ENCODE results near the gene YWHAH.

The YWHAH gene

GRCh38 chr22:31943978-31944699, at the start of gene YWHAH:
Gene YWHAH (plus strand): TSS chr22:31944535. CDS start chr22:31944734, 199 bp downstream.
- DNase-seq: peak; percentile 96

GRCh38 chr22:31895411-31896123, 48.8 kb upstream of the YWHAH start:
- DNase-seq: no peak

DNA sequence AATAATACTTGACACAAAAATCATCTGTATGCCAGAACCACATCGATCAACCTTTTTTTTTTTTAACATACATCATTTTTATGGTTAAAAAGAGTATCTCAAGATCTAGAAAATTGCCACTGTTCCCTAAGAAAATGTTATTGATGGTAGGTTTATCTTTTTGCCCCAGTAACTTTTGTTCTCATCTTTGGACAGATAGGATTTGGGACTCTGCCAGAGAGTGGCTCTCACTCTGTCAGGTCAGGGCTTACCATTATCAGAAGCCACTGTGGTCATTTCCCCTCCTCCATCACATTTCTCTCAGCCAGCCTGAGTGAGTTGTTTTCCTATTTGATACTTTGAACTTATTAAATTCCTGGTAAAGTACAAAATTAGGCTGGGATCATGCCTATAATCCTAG, 47.9 kb upstream of the YWHAH start:
- no peak for DNase-seq

DNA sequence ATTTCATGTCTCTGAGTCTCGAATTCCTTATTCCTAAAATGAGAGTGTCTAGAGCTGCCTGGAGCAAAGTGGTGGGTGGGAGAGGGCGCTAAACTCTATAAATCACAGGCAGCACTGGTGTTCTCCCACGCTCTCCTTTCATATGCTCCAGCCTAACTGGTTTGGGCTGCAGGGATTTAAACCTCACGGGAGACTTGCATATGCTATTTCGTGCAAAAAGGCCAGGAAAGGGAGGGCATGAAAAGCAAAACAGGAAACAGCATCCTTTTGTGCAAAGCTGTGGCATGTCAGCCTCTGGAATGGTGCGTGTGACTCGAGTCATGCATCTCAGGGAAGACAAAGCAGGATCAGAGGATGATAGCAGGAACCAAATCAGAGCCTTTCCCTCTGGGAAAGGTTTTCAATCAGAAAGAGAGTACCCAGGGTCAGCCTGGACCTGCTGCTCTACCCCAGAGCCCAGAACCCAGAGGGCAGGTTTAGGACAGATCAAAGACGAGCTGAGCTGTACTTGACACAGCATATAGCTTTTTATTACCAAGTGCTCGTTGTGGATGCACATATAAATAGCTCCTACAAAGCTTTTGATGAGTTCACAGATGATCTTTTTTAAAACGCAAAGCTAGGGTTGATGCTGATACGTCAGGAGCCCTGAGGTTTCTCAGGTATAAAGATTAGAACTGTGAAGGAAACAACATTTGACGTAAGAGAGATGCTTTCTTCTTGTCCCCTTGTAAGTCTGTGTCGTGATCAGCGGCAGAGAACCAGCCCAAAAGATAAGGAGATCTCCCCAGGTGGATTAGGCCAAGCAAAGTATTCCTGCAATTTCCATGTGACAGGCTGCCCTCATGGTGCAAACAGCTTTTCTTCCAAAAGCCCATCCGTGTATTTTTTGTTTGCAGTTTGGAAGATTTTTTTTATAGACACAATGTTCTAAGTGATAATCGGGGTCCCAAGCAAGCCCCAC, 46.2 kb upstream of the YWHAH start:
- DNase-seq: no peak

- no peak for DNase-seq
These were observed 45.4 kb upstream of the YWHAH start for GRCh38 chr22:31898926-31899325.

GRCh38 chr22:31899669-31900068, 44.7 kb upstream of the YWHAH start:
- no peak for DNase-seq

DNA sequence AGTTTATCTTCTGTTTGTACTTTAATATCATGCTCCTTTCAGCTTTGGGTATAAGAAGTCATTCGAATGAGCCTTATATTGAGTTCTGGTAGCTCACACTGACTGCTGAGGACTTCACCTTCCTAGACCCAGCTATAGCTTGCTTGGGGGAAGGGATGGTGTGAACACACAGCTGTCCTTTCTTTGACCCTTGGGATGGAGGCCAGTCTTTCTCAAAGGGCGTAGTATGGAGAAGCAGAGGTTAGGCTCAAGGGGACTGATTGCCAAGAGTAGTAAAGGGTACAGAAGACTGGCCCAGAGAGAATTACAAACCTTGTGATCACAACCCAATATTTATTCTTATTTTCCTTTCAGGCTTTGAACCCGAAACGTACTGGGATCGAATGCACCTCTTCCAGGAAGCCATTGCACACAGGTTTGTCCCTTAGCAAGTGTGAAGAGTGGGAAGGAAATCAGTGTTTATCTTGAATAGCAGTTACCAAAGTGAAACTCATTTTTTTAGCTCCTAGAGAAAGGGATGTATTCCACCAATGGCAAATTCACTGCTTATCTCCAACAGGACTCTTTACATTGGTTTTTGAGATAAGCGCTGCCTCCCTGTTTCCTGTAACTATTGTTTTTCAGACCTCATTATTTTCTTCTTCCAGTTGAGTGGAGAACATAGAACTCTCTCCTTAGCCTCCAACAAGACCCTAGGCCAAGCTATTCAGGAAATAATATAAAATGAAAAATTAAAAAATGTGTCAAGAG, 42.8 kb upstream of the YWHAH start:
- no peak for DNase-seq

DNA sequence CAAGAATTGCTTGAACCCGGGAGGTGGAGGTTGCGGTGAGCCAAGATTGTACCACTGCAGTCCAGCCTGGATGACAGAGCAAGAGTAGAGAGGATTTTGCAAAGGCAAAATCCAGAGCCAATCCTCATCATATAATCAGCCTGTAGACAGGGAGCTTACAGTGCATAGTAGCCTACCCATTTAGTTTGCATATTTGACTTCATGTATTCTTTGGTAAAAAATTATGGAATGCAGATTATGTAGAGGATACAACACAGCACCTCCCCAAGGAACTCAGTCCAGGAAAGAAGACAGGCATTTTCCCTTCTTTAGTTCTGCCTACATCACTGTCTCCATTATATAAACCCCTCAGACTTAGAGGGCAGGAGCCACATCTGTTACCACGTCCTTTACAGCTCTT, 39.7 kb upstream of the YWHAH start:
- DNase-seq: no peak

- no peak for DNase-seq
These were observed 39.0 kb upstream of the YWHAH start for GRCh38 chr22:31905356-31905755.

DNA sequence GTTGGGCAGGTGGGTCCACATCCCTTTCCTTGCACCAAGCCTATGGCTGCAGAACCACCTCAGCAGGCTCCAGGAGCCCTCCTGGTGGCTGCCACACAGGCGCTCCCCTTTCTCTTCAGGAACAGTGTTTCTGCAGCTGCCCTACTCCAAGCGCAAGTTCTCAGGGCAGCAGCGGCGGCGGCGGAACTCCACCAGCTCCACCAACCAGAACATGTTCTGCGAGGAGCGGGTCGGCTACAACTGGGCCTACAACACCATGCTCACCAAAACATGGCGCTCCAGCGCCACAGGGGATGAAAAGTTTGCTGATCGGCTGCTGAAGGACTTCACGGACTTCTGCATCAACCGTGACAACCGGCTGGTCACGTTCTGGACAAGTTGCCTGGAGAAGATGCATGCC, 38.2 kb upstream of the YWHAH start:
- DNase-seq: no peak

GRCh38 chr22:31906569-31906968, 37.8 kb upstream of the YWHAH start:
- DNase-seq: no peak

DNA sequence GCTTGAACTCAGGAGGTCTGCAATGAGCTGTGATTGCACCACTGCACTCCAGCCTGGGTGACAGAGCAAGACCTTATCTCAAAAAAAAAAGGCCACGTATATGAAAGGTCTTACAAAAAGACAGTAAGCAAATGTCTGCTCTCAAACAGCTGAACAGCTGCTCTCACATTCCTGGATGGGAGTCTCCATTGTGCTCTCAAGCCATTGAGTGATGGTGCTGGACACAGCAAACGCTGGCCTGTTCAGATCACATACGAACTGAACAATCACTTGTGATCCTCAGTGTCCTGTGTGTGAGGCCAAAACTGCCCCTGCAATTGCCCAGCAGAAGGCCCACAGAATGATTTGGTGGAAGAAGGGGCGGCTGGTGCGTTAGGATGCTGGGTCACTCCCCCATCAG, 34.4 kb upstream of the YWHAH start:
- no peak for DNase-seq

- DNase-seq: no peak
These were observed 32.5 kb upstream of the YWHAH start for GRCh38 chr22:31911565-31912406.

GRCh38 chr22:31912407-31912743, 32.0 kb upstream of the YWHAH start:
- no peak for DNase-seq

GRCh38 chr22:31915586-31915985, 28.7 kb upstream of the YWHAH start:
- no peak for DNase-seq

DNA sequence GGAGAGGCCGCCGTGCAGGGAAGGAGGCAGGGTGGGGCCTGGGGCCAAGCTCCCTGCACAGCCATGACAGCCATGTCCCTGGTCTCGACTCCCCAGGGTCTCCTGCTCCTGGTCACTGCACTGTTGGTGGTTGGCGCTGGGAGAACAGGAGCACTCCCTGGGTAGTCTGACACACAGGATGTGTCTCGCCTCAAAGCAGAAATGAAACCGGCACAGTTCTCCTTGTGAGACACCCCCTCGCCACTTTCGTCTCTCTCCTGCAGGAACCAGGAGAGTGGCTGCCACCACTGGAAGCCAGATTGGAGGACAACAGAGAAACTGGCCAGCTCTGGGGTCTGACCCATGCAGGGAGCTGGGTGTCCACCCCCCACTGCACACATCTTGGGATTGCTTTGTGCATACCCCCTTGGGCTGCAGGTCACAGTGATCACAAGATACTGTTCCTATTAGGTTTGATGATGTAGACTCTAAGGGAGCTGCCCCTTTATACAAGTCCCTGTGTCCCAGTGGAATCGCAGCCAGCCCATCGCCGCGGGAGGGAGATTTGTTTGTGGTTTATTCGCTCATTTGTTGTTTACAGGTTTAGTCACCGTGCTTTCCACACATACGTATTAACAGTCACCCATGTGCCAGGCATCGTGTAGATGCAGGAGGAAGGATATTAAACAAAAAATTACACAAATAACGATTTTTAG, 27.0 kb upstream of the YWHAH start:
- peak; percentile 86 for DNase-seq

DNA sequence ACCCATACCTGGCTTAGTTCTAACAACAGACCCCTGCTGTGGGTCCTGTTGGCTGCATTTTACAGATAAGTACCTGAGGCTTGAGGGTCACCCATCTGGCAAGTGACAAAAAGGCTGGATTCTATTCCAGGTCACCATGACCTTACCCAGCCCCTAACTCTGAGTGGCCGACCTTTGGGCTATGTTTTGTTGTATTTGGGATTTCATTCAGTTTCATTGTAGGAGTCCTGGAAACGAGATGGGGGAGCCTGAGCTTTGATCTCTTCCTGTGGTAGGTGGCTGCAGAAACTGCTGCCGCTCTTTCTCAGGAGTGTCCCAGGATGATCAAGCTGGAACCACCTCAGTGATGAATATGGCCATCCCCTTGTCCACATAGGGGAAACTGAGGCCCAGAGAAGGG, 24.6 kb upstream of the YWHAH start:
- DNase-seq: no peak

- DNase-seq: no peak
These were observed 24.0 kb upstream of the YWHAH start for GRCh38 chr22:31920306-31920705.

DNA sequence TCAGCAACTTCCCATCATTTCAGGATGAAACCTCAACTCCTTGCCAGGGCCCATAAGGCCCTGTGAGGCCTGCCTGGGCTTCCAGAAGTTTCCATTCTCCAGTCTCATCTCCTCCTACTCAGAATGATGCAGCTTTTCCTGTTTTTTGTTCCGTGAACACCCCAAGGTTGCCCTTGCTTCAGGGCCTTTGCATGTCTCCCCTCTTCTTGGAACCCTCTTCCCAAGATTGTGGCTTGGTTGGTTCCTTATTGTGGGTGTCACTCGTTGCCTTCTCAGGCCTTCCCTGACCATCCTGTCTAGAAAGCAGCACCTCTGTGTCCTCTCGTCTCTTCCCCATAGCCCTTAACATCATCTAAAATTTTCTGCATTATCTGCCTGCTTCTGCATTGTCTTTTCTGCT, 23.2 kb upstream of the YWHAH start:
- no peak for DNase-seq

- peak; percentile 71 for DNase-seq
These were observed 21.8 kb upstream of the YWHAH start for GRCh38 chr22:31922534-31922933.

GRCh38 chr22:31923136-31923535, 21.2 kb upstream of the YWHAH start:
- DNase-seq: peak; percentile 83
